ENCODE data around the gene CDK2. TPM values are rescaled to one million over a fixed set of nuclear protein-coding genes. Genes with fewer than 3 reads are reported as not detected.
"Not testable (repeated sequence)": the region's sequence is repeated elsewhere in the genome, so short reads cannot be mapped to it uniquely, and the experiment has no call there.

CDK2 gene
- polyA plus RNA-seq, 2 donors: 9.2 to 18.8 TPM

- 91 to 94% methylated on average over 7 of the region's 7 CpGs for WGBS, 2 donors
- H3K27ac ChIP-seq (ENCODE audit: low read depth in 2 of 2, low read length in 1 of 2); H3K9me3 ChIP-seq (ENCODE audit: control insufficient read depth in 2 of 2, insufficient read depth in 1 of 2, low read depth in 1 of 2, low read length in 1 of 2); H3K27me3 ChIP-seq (ENCODE audit: control insufficient read depth in 1 of 2, insufficient read depth in 2 of 2, low read length in 2 of 2); H3K4me1 ChIP-seq (ENCODE audit: control insufficient read depth in 2 of 2, insufficient read depth in 2 of 2, low read length in 1 of 2); H3K4me3 ChIP-seq (ENCODE audit: low read depth in 1 of 2, low read length in 2 of 2): not testable (repeated sequence)
- peaks cover 7 to 19% of the 10 kb centered on the region in 2 donors for H3K36me3 ChIP-seq (ENCODE audit: control insufficient read depth in 2 of 2, insufficient read depth in 2 of 2, low read length in 1 of 2)
These were observed 19.3 kb downstream of the CDK2 start for GRCh38 chr12:55985976-55986375.

- no peak overlapping the region for H3K4me3 ChIP-seq (ENCODE audit: low read depth in 1 of 2, low read length in 2 of 2)
- H3K36me3 ChIP-seq (ENCODE audit: control insufficient read depth in 2 of 2, insufficient read depth in 2 of 2, low read length in 1 of 2): peaks cover 23 to 39% of the 10 kb centered on the region in 2 donors
- no peaks in the 10 kb centered on the region for H3K9me3 ChIP-seq (ENCODE audit: control insufficient read depth in 2 of 2, insufficient read depth in 1 of 2, low read depth in 1 of 2, low read length in 1 of 2)
- H3K27me3 ChIP-seq (ENCODE audit: control insufficient read depth in 1 of 2, insufficient read depth in 2 of 2, low read length in 2 of 2): no peaks in the 10 kb centered on the region
- WGBS, 2 donors: 86 to 91% methylated on average over 3 of the region's 3 CpGs
- no peak overlapping the region for H3K27ac ChIP-seq (ENCODE audit: low read depth in 2 of 2, low read length in 1 of 2)
- no peaks in the 10 kb centered on the region for H3K4me1 ChIP-seq (ENCODE audit: control insufficient read depth in 2 of 2, insufficient read depth in 2 of 2, low read length in 1 of 2)
These were observed 24.5 kb downstream of the CDK2 start for GRCh38 chr12:55991110-55991509.

- Histone ChIP-seq H3K27ac (ENCODE audit: low read depth in 2 of 2, low read length in 1 of 2) (peak overlapping the region in 1 of 2 donors; percentile 11), H3K36me3 (ENCODE audit: control insufficient read depth in 2 of 2, insufficient read depth in 2 of 2, low read length in 1 of 2) (peaks cover 23 to 39% of the 10 kb centered on the region in 2 donors)
These were observed 26.7 kb downstream of the CDK2 start for GRCh38 chr12:55993230-55993853.

GRCh38 chr12:55995366-55995765 lies 28.7 kb downstream of the CDK2 start:
- Histone ChIP-seq H3K27me3 (ENCODE audit: control insufficient read depth in 1 of 2, insufficient read depth in 2 of 2, low read length in 2 of 2) (no peaks in the 10 kb centered on the region), H3K9me3 (ENCODE audit: control insufficient read depth in 2 of 2, insufficient read depth in 1 of 2, low read depth in 1 of 2, low read length in 1 of 2) (no peaks in the 10 kb centered on the region), H3K4me3 (ENCODE audit: low read depth in 1 of 2, low read length in 2 of 2) (no peak overlapping the region), H3K4me1 (ENCODE audit: control insufficient read depth in 2 of 2, insufficient read depth in 2 of 2, low read length in 1 of 2) (peaks cover 2 to 8% of the 10 kb centered on the region in 2 donors), H3K36me3 (ENCODE audit: control insufficient read depth in 2 of 2, insufficient read depth in 2 of 2, low read length in 1 of 2) (peaks cover 19 to 31% of the 10 kb centered on the region in 2 donors), H3K27ac (ENCODE audit: low read depth in 2 of 2, low read length in 1 of 2) (no peak overlapping the region)
- WGBS, 2 donors: 76 to 78% methylated on average over 8 of the region's 8 CpGs

More at GRCh38 chr12:55993230-55993853, 26.7 kb downstream of the CDK2 start:
- Histone ChIP-seq H3K9me3 (ENCODE audit: control insufficient read depth in 2 of 2, insufficient read depth in 1 of 2, low read depth in 1 of 2, low read length in 1 of 2) (no peaks in the 10 kb centered on the region), H3K4me3 (ENCODE audit: low read depth in 1 of 2, low read length in 2 of 2) (no peak overlapping the region), H3K4me1 (ENCODE audit: control insufficient read depth in 2 of 2, insufficient read depth in 2 of 2, low read length in 1 of 2) (peaks cover under 1 to 7% of the 10 kb centered on the region in 2 donors), H3K27me3 (ENCODE audit: control insufficient read depth in 1 of 2, insufficient read depth in 2 of 2, low read length in 2 of 2) (no peaks in the 10 kb centered on the region)
- 80 to 89% methylated on average over 4 of the region's 4 CpGs for WGBS, 2 donors

- peak overlapping the region; percentile 68 to 92 for H3K27ac ChIP-seq (ENCODE audit: low read depth in 2 of 2, low read length in 1 of 2)
- peak overlapping the region in 1 of 2 donors; percentile 70 for H3K4me3 ChIP-seq (ENCODE audit: low read depth in 1 of 2, low read length in 2 of 2)
- 23 to 25% methylated on average over 14 of the region's 14 CpGs for whole genome bisulfite sequencing, 2 donors
- peaks cover 2 to 8% of the 10 kb centered on the region in 2 donors for H3K4me1 ChIP-seq (ENCODE audit: control insufficient read depth in 2 of 2, insufficient read depth in 2 of 2, low read length in 1 of 2)
- H3K27me3 ChIP-seq (ENCODE audit: control insufficient read depth in 1 of 2, insufficient read depth in 2 of 2, low read length in 2 of 2): no peaks in the 10 kb centered on the region
- no peaks in the 10 kb centered on the region for H3K9me3 ChIP-seq (ENCODE audit: control insufficient read depth in 2 of 2, insufficient read depth in 1 of 2, low read depth in 1 of 2, low read length in 1 of 2)
- H3K36me3 ChIP-seq (ENCODE audit: control insufficient read depth in 2 of 2, insufficient read depth in 2 of 2, low read length in 1 of 2): peaks cover 13 to 23% of the 10 kb centered on the region in 2 donors
These were observed 29.6 kb downstream of the CDK2 start for GRCh38 chr12:55996201-55996714.

GRCh38 chr12:55996715-55997534 lies 30.3 kb downstream of the CDK2 start, which contains the start of gene SUOX:
SUOX (plus strand) TSS chr12:55997276; CDS start chr12:56002222, 4,946 bp downstream.
- Histone ChIP-seq H3K36me3 (ENCODE audit: control insufficient read depth in 2 of 2, insufficient read depth in 2 of 2, low read length in 1 of 2) (peaks cover 13 to 19% of the 10 kb centered on the region in 2 donors), H3K27ac (ENCODE audit: low read depth in 2 of 2, low read length in 1 of 2) (peak within 1 kb of the TSS; percentile 68 to 92), H3K4me1 (ENCODE audit: control insufficient read depth in 2 of 2, insufficient read depth in 2 of 2, low read length in 1 of 2) (peaks cover 2 to 8% of the 10 kb centered on the region in 2 donors), H3K27me3 (ENCODE audit: control insufficient read depth in 1 of 2, insufficient read depth in 2 of 2, low read length in 2 of 2) (no peaks in the 10 kb centered on the region), H3K4me3 (ENCODE audit: low read depth in 1 of 2, low read length in 2 of 2) (peak within 1 kb of the TSS; percentile 65 to 70), H3K9me3 (ENCODE audit: control insufficient read depth in 2 of 2, insufficient read depth in 1 of 2, low read depth in 1 of 2, low read length in 1 of 2) (no peaks in the 10 kb centered on the region)
- 4% methylated on average over 27 of the region's 27 CpGs for WGBS, 2 donors

- Histone ChIP-seq H3K36me3 (ENCODE audit: control insufficient read depth in 2 of 2, insufficient read depth in 2 of 2, low read length in 1 of 2) (peaks cover 12 to 17% of the 10 kb centered on the region in 2 donors), H3K27ac (ENCODE audit: low read depth in 2 of 2, low read length in 1 of 2) (peak overlapping the region; percentile 61 to 92), H3K9me3 (ENCODE audit: control insufficient read depth in 2 of 2, insufficient read depth in 1 of 2, low read depth in 1 of 2, low read length in 1 of 2) (no peaks in the 10 kb centered on the region), H3K4me3 (ENCODE audit: low read depth in 1 of 2, low read length in 2 of 2) (peak overlapping the region; percentile 65 to 70), H3K4me1 (ENCODE audit: control insufficient read depth in 2 of 2, insufficient read depth in 2 of 2, low read length in 1 of 2) (peaks cover 2 to 8% of the 10 kb centered on the region in 2 donors), H3K27me3 (ENCODE audit: control insufficient read depth in 1 of 2, insufficient read depth in 2 of 2, low read length in 2 of 2) (no peaks in the 10 kb centered on the region)
- 4 to 6% methylated on average over 5 of the region's 5 CpGs for WGBS, 2 donors
These were observed 30.9 kb downstream of the CDK2 start for GRCh38 chr12:55997535-55997859.

GRCh38 chr12:55999522-55999921 lies 32.9 kb downstream of the CDK2 start:
- H3K27ac ChIP-seq (ENCODE audit: low read depth in 2 of 2, low read length in 1 of 2); H3K4me3 ChIP-seq (ENCODE audit: low read depth in 1 of 2, low read length in 2 of 2); H3K27me3 ChIP-seq (ENCODE audit: control insufficient read depth in 1 of 2, insufficient read depth in 2 of 2, low read length in 2 of 2); H3K9me3 ChIP-seq (ENCODE audit: control insufficient read depth in 2 of 2, insufficient read depth in 1 of 2, low read depth in 1 of 2, low read length in 1 of 2): not testable (repeated sequence)
- peaks cover 2 to 10% of the 10 kb centered on the region in 2 donors for H3K4me1 ChIP-seq (ENCODE audit: control insufficient read depth in 2 of 2, insufficient read depth in 2 of 2, low read length in 1 of 2)
- 74 to 78% methylated on average over 6 of the region's 6 CpGs for WGBS, 2 donors
- H3K36me3 ChIP-seq (ENCODE audit: control insufficient read depth in 2 of 2, insufficient read depth in 2 of 2, low read length in 1 of 2): peaks cover 0 to 19% of the 10 kb centered on the region in 2 donors

- WGBS, 2 donors: 89 to 95% methylated on average over 25 to 33 of the region's 33 CpGs
- Histone ChIP-seq H3K4me1 (ENCODE audit: control insufficient read depth in 2 of 2, insufficient read depth in 2 of 2, low read length in 1 of 2) (peaks cover 2 to 10% of the 10 kb centered on the region in 2 donors), H3K36me3 (ENCODE audit: control insufficient read depth in 2 of 2, insufficient read depth in 2 of 2, low read length in 1 of 2) (peaks cover 0 to 19% of the 10 kb centered on the region in 2 donors)
- H3K27ac ChIP-seq (ENCODE audit: low read depth in 2 of 2, low read length in 1 of 2); H3K27me3 ChIP-seq (ENCODE audit: control insufficient read depth in 1 of 2, insufficient read depth in 2 of 2, low read length in 2 of 2); H3K9me3 ChIP-seq (ENCODE audit: control insufficient read depth in 2 of 2, insufficient read depth in 1 of 2, low read depth in 1 of 2, low read length in 1 of 2); H3K4me3 ChIP-seq (ENCODE audit: low read depth in 1 of 2, low read length in 2 of 2): not testable (repeated sequence)
These were observed 33.4 kb downstream of the CDK2 start for GRCh38 chr12:55999999-56000540.

Data from esophagus (tissue), 2 donors.